ENCODE results near the gene PILRB. TPM values are rescaled to one million over a fixed set of nuclear protein-coding genes. Genes with fewer than 3 reads are reported as not detected.

The PILRB gene
- 39.7 TPM for total RNA-seq

DNA sequence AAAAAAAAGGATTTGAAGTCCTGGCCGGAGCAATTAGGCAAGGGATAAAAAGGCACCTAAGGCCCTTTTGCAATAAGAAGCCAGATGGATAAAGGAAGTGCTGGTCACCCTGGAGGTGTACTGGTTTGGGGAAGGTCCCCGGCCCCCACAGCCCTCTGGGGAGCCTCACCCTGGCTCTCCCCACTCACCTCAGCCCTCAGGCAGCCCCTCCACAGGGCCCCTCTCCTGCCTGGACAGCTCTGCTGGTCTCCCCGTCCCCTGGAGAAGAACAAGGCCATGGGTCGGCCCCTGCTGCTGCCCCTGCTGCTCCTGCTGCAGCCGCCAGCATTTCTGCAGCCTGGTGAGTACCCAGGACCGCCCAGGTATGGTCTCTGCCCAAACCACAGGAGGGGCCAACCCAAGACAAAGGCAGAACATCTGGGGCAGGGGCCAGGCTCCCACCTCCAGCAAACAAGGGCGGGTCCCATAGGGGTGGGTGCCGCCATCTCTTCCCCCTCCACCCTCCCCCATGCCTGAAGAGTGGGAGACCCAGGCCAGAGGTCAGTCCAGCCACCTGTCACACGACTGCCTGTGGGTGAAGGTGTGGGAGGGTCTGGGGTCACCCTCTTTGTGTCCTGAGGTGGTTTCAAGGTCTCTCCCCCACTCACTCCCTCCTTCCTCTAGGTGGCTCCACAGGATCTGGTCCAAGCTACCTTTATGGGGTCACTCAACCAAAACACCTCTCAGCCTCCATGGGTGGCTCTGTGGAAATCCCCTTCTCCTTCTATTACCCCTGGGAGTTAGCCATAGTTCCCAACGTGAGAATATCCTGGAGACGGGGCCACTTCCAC is at the start of gene PILRB:
Gene PILRB, plus strand, starts transcription at position 91 of the 830 bp plus-strand sequence. Its CDS starts 186 bp downstream, at position 277.

DNA sequence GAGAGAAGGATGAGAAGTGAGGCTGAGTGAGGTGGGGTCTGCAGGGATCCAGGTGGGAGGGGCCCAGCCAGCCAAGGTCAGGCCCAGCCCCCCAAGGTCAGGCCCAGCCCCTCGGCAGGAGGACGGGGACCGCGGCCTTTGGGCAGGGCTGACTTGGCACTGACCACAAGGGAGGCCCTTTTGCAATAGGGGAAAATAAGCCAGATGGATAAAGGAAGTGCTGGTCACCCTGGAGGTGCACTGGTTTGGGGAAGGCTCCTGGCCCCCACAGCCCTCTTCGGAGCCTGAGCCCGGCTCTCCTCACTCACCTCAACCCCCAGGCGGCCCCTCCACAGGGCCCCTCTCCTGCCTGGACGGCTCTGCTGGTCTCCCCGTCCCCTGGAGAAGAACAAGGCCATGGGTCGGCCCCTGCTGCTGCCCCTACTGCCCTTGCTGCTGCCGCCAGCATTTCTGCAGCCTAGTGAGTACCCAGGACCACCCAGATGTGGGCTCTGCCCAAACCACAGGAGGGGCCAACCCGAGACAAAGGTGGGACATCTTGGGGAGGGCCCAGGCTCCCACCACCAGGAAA is 15.4 kb downstream of the PILRB start, which contains the start of gene PILRA:
Gene PILRA, plus strand, starts transcription at position 227 of the 571 bp plus-strand sequence. Its CDS starts 170 bp downstream, at position 397.

Small RNAs within 50 kb of the gene (small RNA-seq; reads per million reads assigned to genes)
- not detected for gene RF00019 (ENCODE audit: low replicate concordance)

Other genes starting within 250 kb of the PILRB start
- gene TAF6, start 238.8 kb upstream of the PILRB start, total RNA-seq = 54.1 TPM
- gene CNPY4, start 238.5 kb upstream of the PILRB start, total RNA-seq = 24.8 TPM
- gene MBLAC1, start 231.2 kb upstream of the PILRB start, total RNA-seq = 4.8 TPM
- gene LAMTOR4, start 209.2 kb upstream of the PILRB start, total RNA-seq = 83.1 TPM
- gene TRAPPC14, start 199.4 kb upstream of the PILRB start, total RNA-seq = 9.9 TPM
- 4.7 TPM for gene GAL3ST4, start 189.5 kb upstream of the PILRB start, total RNA-seq
- 12.3 TPM for gene GPC2, start 180.7 kb upstream of the PILRB start, total RNA-seq
- gene STAG3, start 180.2 kb upstream of the PILRB start, total RNA-seq = 1.3 TPM
- gene PVRIG, start 138.2 kb upstream of the PILRB start, total RNA-seq = not detected
- not detected for gene SPDYE3, start 50.4 kb upstream of the PILRB start, total RNA-seq
- gene PILRA, start 15.4 kb downstream of the PILRB start, total RNA-seq = 6.1 TPM
- gene ZCWPW1, start 70.6 kb downstream of the PILRB start, total RNA-seq = 2.0 TPM
- 42.0 TPM for gene MEPCE, start 71.7 kb downstream of the PILRB start, total RNA-seq
- gene PPP1R35, start 78.4 kb downstream of the PILRB start, total RNA-seq = 20.1 TPM
- gene SPACDR, start 106.1 kb downstream of the PILRB start, total RNA-seq = 0.58 TPM
- 41.9 TPM for gene TSC22D4, start 121.1 kb downstream of the PILRB start, total RNA-seq
- gene NYAP1, start 125.8 kb downstream of the PILRB start, total RNA-seq = 2.9 TPM
- 13.9 TPM for gene AGFG2, start 181.1 kb downstream of the PILRB start, total RNA-seq
- 2.7 TPM for gene SAP25, start 215.8 kb downstream of the PILRB start, total RNA-seq
- gene LRCH4, start 228.0 kb downstream of the PILRB start, total RNA-seq = 43.5 TPM
- 0.82 TPM for gene FBXO24, start 228.2 kb downstream of the PILRB start, total RNA-seq
- 101 TPM for gene PCOLCE, start 244.2 kb downstream of the PILRB start, total RNA-seq